GM12892 (cell line): ENCODE data around the gene HEPN1.

Experiments
- DNase-seq: peaks from one replicate; pipeline ENCODE4 v3.0.0; 2011; ENCODE audit not compliant: insufficient read length
- FAIRE-seq: peaks from 2 replicates; lab custom pipeline; 2011; peaks lifted over from hg19 to GRCh38; lab: Jason Lieb, UNC
- POLR2A ChIP-seq: IDR thresholded peaks from 2 replicates; pipeline ENCODE4 v1.6.1; 2011; ENCODE audit warnings: low read depth, low read length, control low read depth
- POLR2AphosphoS5 ChIP-seq: IDR thresholded peaks from 2 replicates; pipeline ENCODE4 v1.6.1; 2011; ENCODE audit warnings: low read depth, low read length, control low read depth
- TAF1 ChIP-seq: IDR thresholded peaks from 2 replicates; pipeline ENCODE4 v1.6.1; 2011; ENCODE audit warnings: low read depth, mild to moderate bottlenecking, control low read depth, low read length, borderline replicate concordance

Gene HEPN1

DNA sequence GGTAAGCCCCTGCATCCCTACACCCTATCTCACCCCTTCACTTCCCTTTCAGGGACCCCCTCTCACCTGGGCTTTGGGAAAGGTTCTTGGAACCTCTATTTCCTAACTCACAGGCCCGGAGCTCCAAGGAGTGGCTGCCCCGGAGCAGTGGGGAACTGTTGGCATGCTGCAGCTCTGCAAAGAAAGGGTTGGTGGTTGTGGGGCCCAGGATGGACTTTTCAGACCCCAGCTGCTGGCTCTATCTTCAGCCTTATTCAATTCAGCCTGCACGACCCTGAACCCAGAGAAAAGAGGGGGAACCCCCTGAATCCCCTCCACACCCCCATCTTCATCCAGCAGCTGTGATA is 31.4 kb upstream of the HEPN1 start:
- TF ChIP-seq TAF1 = no peak
- FAIRE-seq (no peak), DNase-seq (no peak)

DNA sequence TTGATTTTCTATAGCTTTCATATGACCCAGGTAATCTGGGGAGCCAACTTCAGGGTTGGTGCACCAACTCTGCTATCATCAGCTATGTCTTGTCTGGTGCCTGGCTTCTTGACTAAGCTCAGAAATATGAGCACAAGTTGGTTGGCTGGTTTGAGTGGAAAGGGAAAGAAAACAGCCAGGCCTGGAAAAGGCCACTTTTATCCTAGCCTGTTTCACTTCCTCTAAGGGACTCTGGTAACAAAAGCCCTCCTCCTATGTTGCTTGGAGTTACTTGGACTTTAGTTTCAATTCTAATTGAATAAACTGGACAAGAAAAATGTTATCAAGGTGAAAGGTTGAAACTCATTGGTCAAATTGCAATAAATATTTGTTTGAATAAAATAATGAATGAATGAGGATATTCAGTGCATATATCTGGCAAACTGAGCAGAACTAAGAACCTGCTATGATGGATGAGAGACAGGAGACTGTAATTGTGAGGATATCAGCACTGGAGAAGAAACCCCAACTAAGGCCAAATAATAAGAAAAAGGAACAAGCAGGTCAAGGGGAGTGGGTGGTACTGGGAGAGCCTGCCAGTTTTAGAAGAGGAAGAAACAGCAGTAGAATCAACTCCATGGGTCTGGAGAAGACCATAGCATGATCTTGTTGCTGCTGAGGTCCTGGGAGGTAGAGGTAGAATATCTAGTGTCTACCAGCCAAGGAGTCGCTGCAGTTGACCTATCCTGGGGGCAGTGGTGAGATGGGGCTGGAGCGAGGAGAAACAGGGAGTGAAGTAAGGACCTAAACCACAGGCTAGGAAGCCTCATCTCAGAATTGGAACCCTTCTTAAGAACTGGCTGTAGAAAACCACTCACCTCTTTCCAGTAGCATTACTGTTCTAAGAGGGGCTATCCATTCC is 29.6 kb upstream of the HEPN1 start:
- no peak for TF ChIP-seq POLR2A
- no peak for TF ChIP-seq TAF1
- no peak for TF ChIP-seq POLR2AphosphoS5
- DNase-seq = no peak
- FAIRE-seq = no peak

DNA sequence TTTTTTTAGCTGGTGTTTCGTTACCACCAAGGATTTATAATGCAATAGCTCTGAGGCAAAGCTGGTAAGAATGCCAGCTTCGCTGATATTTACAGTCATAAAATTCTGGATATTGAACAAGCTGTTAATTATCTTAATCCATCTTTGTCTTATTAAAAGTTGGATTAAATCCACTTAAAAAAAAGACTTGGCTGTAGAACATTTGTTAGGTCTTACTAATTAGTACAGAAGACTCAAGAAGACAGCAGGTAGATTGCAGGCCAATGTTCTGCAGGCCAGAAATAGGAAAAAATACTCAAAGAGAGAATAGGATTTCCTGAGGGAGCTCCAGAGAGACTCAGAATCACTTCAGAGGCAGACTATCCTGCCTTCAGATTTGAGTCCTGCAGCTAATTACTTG is 28.9 kb upstream of the HEPN1 start:
- FAIRE-seq (no peak), DNase-seq (no peak)
- no peak for TF ChIP-seq TAF1
- TF ChIP-seq POLR2A = no peak
- no peak for TF ChIP-seq POLR2AphosphoS5

DNA sequence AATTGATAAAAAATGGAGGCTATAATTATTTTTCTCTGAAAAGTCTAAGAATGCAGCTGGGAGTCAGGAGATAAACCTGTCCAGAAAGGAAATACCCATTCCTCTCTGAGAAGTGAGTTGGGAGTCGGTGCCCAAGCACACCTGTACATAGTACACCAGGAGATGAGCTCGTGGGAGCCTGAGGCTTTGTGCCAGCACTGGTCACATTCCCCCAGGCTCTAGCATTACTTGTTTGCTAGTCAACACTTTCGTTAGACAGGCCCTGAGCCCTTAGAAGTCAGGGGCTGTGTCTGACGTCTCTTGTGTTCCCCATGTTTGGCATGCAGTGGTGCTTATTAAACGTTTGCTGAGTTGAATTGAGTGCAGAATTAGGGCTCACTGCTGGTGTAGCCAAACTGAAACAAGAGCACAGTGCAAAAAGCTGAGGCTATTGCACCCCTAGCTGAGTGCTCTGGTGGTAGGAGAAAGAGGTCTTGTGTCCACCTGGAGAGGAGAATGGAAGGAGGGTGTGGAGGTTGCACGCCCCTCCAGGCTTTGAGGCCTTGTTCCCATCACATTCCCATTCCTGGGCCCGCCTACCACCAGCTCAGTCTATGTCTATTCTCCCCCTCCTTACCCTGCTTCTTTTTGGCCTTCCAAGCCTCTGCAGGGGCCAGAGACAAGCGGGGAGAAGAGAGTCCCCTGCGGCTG is 28.2 kb upstream of the HEPN1 start:
- no peak for FAIRE-seq
- TF ChIP-seq POLR2A (no peak), POLR2AphosphoS5 (no peak), TAF1 (no peak)
- DNase-seq = no peak

DNA sequence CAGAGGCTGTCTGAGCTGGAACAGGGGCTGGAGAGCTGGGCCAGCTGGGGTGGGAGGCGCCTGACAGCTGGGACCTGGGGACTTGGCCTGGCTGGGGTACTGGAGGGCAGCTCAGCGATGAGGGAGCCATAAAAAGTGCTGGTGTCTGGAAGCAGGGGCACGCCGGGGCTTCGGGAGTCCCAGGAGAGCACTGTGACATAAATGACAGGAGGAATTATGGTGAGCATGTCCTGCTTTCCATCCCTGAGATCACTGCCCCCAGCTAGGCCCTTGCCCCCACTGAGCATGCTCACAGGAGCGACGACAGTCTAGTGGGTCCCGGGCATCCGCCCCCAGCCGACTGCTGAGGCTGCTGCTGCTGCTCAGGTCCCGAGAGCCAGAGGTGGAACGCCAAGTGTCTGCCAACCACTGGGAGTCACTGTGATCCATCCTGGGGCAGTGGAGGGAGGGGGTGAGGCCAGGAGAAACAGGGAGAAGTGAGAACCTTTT is 27.6 kb upstream of the HEPN1 start:
- DNase-seq = no peak
- FAIRE-seq = no peak

DNA sequence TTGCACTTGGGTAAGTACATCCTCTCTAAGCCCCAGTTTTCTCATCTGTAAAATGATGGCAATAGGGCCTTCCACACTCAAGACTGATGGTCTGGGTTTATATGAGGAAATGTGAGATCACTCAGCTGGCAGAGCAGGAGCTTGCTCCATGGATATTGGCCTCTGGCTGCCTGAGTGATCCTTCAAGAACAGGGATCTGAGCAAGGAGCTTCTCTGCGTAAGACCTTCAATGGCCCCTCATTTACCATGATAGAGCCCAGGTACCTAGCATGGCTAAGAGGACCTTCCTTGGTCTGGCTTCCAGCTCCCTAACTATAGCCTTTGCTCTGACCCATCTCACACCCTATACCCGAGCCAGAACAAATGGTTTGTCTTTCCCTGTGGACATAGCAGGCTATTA is 26.9 kb upstream of the HEPN1 start:
- DNase-seq = no peak
- no peak for FAIRE-seq
- TF ChIP-seq POLR2AphosphoS5 (no peak), POLR2A (no peak), TAF1 (no peak)

More for the DNA sequence above, 27.6 kb upstream of the HEPN1 start:
- no peak for TF ChIP-seq TAF1
- TF ChIP-seq POLR2A = no peak
- TF ChIP-seq POLR2AphosphoS5 = no peak

DNA sequence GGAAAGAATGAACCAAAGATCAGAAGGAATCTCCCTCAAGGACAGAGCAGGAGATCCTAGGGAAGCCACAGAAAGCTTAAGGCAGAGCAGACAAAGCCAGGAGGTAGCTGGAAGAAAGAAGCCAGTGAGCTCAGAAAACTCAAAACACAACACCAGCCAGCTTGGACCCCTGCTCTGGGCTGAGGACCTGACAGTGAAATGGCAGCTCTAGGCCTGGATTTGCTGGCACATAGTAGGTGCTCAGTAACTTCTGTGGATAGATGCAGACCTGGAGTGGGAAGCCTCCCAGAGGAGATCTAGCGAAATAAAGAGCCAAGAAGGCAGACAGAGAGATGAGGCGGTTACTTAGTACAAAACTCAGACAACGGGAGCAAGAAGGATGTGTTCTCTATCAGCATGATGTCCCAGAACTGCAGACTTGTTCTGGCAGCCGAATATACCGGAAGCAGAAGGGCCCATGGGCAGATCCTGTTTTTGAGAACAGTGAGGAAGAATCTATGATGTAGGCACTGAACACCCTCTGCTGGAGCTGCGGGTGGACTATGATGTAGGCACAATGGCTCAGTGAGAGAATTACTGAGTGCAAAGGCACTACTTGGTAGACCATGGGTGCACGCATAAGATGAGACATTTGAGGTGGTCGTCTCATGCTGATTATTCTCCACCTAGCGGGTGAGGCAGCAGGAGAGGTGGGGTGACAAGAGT is 26.1 kb upstream of the HEPN1 start:
- FAIRE-seq = no peak
- no peak for DNase-seq
- TF ChIP-seq POLR2AphosphoS5 = no peak
- TF ChIP-seq TAF1 = no peak
- no peak for TF ChIP-seq POLR2A

DNA sequence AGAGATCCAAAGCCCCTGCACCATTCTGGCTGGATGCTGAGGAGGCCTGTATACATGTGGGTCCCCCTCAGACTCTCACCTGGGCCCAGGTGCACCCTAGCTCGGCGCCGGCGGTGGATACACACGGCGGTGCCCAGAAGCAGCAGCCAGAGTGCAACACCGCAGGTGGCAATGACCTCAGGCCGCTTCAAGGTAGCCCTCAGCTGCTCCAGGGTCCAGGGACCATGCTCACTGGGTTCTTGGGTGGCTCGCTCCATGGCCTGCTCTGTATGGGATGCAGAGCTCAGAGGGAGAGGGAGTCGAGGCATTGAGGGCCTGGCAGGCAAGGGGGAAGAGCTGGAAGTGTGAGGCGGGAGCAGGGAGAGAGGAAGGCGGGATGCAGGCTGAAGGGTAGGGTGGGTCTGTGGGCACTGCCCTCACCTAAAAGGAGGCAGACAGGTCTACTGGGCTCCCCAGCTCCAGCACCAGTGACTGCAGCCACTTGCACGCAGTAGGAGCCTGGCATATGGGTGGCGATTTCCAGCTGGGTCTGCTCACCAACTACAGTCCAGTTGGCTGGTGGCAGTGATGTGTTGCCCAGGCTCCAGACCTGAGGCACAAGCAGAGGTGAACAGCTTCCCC is 25.2 kb upstream of the HEPN1 start:
- no peak for FAIRE-seq
- no peak for DNase-seq

DNA sequence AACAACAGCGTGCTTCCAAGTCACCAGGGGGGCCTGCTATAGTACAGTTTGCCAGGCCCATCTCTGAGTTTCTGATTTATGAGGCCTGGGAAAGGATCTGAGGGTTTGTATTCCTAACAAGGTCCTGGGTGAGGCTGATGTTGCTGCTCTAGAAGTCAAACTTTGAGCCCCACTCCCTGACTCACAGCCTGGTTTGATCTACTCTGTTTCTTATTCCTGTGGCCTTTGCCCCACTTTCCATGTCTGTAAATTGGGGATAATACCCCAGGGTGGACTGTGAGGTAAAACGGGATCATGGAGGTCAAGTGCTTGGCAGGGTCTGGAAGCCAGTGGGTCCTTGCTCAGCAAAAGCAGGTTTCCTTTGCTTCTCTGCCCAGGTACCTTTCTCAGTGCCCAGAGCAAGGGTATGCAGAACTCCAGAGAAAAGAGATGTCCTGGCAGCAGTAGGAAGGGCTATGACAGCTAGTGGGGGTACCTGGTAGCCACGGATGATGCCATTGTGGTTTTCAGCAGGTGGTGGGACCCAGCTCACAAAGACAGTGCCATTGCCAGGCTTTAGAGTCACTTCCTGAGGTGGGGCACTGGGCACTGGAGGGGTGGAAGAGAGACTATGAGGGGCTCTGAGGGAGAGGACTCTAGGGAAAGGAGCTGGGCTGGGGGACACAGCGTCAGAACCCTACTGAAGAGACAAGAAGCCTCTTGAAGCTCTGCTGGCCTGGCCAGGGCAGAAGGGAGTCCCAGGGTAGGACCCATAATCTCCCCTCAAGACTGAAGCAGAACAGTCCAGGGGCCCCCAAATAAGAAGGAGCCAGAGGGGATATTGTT is 24.2 kb upstream of the HEPN1 start:
- TF ChIP-seq POLR2A (no peak), TAF1 (no peak), POLR2AphosphoS5 (no peak)
- no peak for FAIRE-seq
- no peak for DNase-seq

More for the DNA sequence above, 25.2 kb upstream of the HEPN1 start:
- TF ChIP-seq POLR2AphosphoS5 (no peak), TAF1 (no peak), POLR2A (no peak)

DNA sequence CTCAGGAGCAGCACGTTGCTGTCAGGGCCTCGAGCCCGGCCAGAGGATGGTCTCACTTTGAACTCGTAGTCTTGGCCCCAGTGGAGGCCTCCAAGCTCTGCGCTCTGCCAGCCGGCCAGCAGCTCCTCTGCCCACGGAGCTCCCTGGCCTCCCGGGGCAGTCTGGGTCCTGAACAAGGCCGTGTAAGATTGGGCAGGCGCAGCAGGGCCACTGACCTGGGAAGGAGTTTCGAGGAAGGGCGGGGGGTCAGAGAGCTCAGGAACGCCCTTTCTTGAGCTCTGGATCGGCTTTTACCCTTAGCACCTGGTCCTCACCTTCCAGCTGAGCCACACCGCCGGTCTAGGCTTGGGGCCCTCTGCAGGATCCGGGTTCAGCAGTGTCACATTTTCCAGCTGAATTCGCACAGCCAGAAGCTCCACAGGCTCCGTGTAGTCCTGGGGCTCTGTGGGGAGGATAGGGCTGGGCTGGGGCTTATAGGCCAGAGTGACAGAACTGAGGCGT is 23.5 kb upstream of the HEPN1 start:
- no peak for DNase-seq
- no peak for TF ChIP-seq POLR2A
- TF ChIP-seq TAF1 = no peak
- no peak for TF ChIP-seq POLR2AphosphoS5
- no peak for FAIRE-seq
